GM12878 (cell line): ENCODE measurements around the gene LAMA5. TPM values are rescaled to one million over a fixed set of nuclear protein-coding genes. Genes with fewer than 3 reads are reported as not detected.

Source experiments
- ATAC-seq: fragments of 200-7000 bp; cut with Tn5 transposase; 3 replicates; pipeline ENCODE4 v1.9.1; 2020; ENCODE audit warnings: mild to moderate bottlenecking, moderate library complexity
- BruUV-seq: library from RNA; stranded (reverse); fragments of 400-500 nt; replicated peaks from 2 replicates; lab custom pipeline; 2021; lab: Mats Ljungman, UMichigan
- CTCF ChIA-PET: fragments of 300-600 bp; sonication (Branson Sonifier 250); formaldehyde crosslinking; extraction: SDS; loops from one replicate; lab custom pipeline; 2021; ENCODE audit warnings: inconsistent platforms; lab: Yijun Ruan, JAX
- POLR2A ChIA-PET: fragments of 350-600 bp; formaldehyde crosslinking; extraction: SDS; loops from one replicate; lab custom pipeline; 2021; ENCODE audit warnings: inconsistent platforms; lab: Charles Lee
- RAD21 ChIA-PET: fragments of 300-600 bp; sonication (Branson Sonifier 250); formaldehyde crosslinking; loops from one replicate; lab custom pipeline; 2023; ENCODE audit warnings: antibody characterized with exemption; ENCODE audit not compliant: unreplicated experiment; lab: Charles Lee
- SMC1A ChIA-PET: fragments of 300-600 bp; sonication (Branson Sonifier 250); formaldehyde crosslinking; loops from one replicate; lab custom pipeline; 2023; ENCODE audit not compliant: unreplicated experiment, uncharacterized antibody; lab: Charles Lee
- DNase-seq: peaks from one replicate; pipeline ENCODE4 v3.0.0-alpha.2; 2011; ENCODE audit warnings: low read depth, low spot score
- FAIRE-seq: peaks from 3 replicates; lab custom pipeline; 2011; peaks lifted over from hg19 to GRCh38; lab: Jason Lieb, UNC
- H2AFZ ChIP-seq: 2 replicates; pipeline ENCODE4 v1.6.0; 2011; ENCODE audit warnings: low read depth, low read length, control low read depth; ENCODE audit not compliant: control insufficient read depth
- H3K27ac ChIP-seq: 2 replicates; pipeline ENCODE4 v1.5.1; 2011; ENCODE audit warnings: control low read depth; ENCODE audit not compliant: control insufficient read depth, insufficient read depth
- H3K27me3 ChIP-seq, 2 experiments: replicated peaks in 1 of 2; 2 replicates each; pipeline versions ENCODE4 v1.6.0 to v1.6.1; 2011; ENCODE audit warnings: low read length in 1 of 2; ENCODE audit not compliant: control insufficient read depth in 2 of 2, insufficient read depth in 2 of 2
- H3K36me3 ChIP-seq, 2 experiments: 2 replicates each; pipeline ENCODE4 v1.5.1; 2011; ENCODE audit warnings: low read length in 1 of 2; ENCODE audit not compliant: control insufficient read depth in 2 of 2, insufficient read depth in 2 of 2
- H3K4me1 ChIP-seq: 2 replicates; pipeline ENCODE4 v1.6.1; 2011; ENCODE audit warnings: mild to moderate bottlenecking, low read length, moderate library complexity, mixed read lengths; ENCODE audit not compliant: control insufficient read depth, insufficient read depth
- H3K4me2 ChIP-seq: 2 replicates; pipeline ENCODE4 v1.6.0; 2011; ENCODE audit warnings: control low read depth; ENCODE audit not compliant: control insufficient read depth, insufficient read depth
- H3K4me3 ChIP-seq: fragments of 200-600 bp; sonication (generic); 2 replicates; pipeline ENCODE4 v1.5.1; 2016
- H3K79me2 ChIP-seq: 2 replicates; pipeline ENCODE4 v1.6.0; 2011; ENCODE audit warnings: low read length; ENCODE audit not compliant: control insufficient read depth, insufficient read depth
- H3K9ac ChIP-seq: 2 replicates; pipeline ENCODE4 v1.8.0; 2011; ENCODE audit warnings: low read length, control low read depth, mixed read lengths; ENCODE audit not compliant: control insufficient read depth, insufficient read depth
- H3K9me3 ChIP-seq: replicated peaks from 3 replicates; pipeline ENCODE4 v1.5.1; 2011; ENCODE audit warnings: mild to moderate bottlenecking, low read length; ENCODE audit not compliant: control insufficient read depth, insufficient read depth
- H4K20me1 ChIP-seq: 2 replicates; pipeline ENCODE4 v1.6.0; 2011; ENCODE audit not compliant: control insufficient read depth, insufficient read depth
- BRCA1 ChIP-seq: IDR thresholded peaks from 2 replicates; pipeline ENCODE4 v1.6.1; 2011; ENCODE audit warnings: low read depth, low read length, improper control_type of control experiment
- CHD2 ChIP-seq: IDR thresholded peaks from 2 replicates; pipeline ENCODE4 v1.6.1; 2011; ENCODE audit warnings: low read depth, low read length, improper control_type of control experiment, borderline replicate concordance
- CHD4 ChIP-seq: fragments of 200-600 bp; sonication (generic); IDR thresholded peaks from 2 replicates; pipeline ENCODE4 v1.6.1; 2016; ENCODE audit warnings: mild to moderate bottlenecking
- HDGF ChIP-seq: fragments of 450-650 bp; IDR thresholded peaks from 2 replicates; pipeline ENCODE4 v1.6.1; 2016; ENCODE audit warnings: antibody characterized with exemption
- JUND ChIP-seq: IDR thresholded peaks from 2 replicates; pipeline ENCODE4 v1.6.1; 2012; ENCODE audit warnings: low read depth, mild to moderate bottlenecking, low read length, improper control_type of control experiment, moderate library complexity
- MEF2B ChIP-seq: fragments of 450-650 bp; IDR thresholded peaks from 2 replicates; pipeline ENCODE4 v1.6.1; 2018; ENCODE audit warnings: mild to moderate bottlenecking, moderate library complexity; ENCODE audit not compliant: partially characterized antibody, poor library complexity, severe bottlenecking
- SPI1 ChIP-seq: IDR thresholded peaks from 2 replicates; pipeline ENCODE4 v1.6.1; 2011; ENCODE audit warnings: low read depth, mild to moderate bottlenecking, low read length, moderate library complexity, borderline replicate concordance; ENCODE audit not compliant: insufficient read depth
- SUZ12 ChIP-seq: fragments of 200-600 bp; sonication (generic); IDR thresholded peaks from one replicate; pipeline ENCODE4 v1.6.1; 2018; ENCODE audit warnings: antibody characterized with exemption, mild to moderate bottlenecking; ENCODE audit not compliant: unreplicated experiment
- TARDBP ChIP-seq: IDR thresholded peaks from 2 replicates; pipeline ENCODE4 v1.6.1; 2016; ENCODE audit warnings: borderline replicate concordance
- ZBTB11 ChIP-seq: fragments of 450-650 bp; formaldehyde crosslinking; IDR thresholded peaks from 2 replicates; pipeline ENCODE4 v1.5.0; 2022; ENCODE audit warnings: mild to moderate bottlenecking, missing genetic modification characterization
- ZSCAN29 ChIP-seq: fragments of 450-650 bp; IDR thresholded peaks from 2 replicates; pipeline ENCODE4 v1.6.1; 2017; ENCODE audit warnings: mild to moderate bottlenecking, moderate library complexity
- WGBS: methylation state at CpG from one replicate; pipeline ENCODE4 v1.1.6; 2016; ENCODE audit warnings: low lambda C conversion rate; ENCODE audit not compliant: insufficient replicate concordance, insufficient coverage; ENCODE audit errors: missing lambda C conversion rate; 5-methylcytosine and 5-hydroxymethylcytosine counted together
- in situ Hi-C: fragments of 300-500 bp; cut with MboI; formaldehyde crosslinking; loops from 9 replicates; pipeline ENCODE4 v1.14.3; 2018; ENCODE audit warnings: mixed read lengths
- intact Hi-C: fragments of 100-400 bp; cut with micrococcal nuclease; formaldehyde crosslinking; loops from one replicate; pipeline ENCODE4 v1.14.2; 2022; ENCODE audit not compliant: unreplicated experiment
- polyA plus RNA-seq, 11 experiments: library from polyadenylated mRNA; depleted of rRNA in 4 of 11; unstranded in 6 of 11; stranded (reverse) in 5 of 11; fragments of >200 nt; fragmentation: Nextera tagmentation in 4 of 11; fragmentation: Illumina TruSeq in 1 of 11; extraction: Ambion mirVana in 4 of 11; extraction: Trizol in 1 of 11; gene quantifications; 1 replicate in 1 of 11; 2 replicates in 10 of 11; pipeline versions ENCODE4 v1.2.1 to v1.2.3, GENCODE V29; 2011 to 2016; ENCODE audit warnings: inconsistent platforms in 2 of 11, missing spikeins in 2 of 11, low read depth in 1 of 11
- total RNA-seq, 4 experiments: library from RNA; depleted of rRNA in 3 of 4; stranded (reverse); fragments of >200 nt in 3 of 4; fragmentation: Illumina TruSeq in 1 of 4; extraction: Trizol in 1 of 4; gene quantifications; 2 replicates each; pipeline versions ENCODE4 v1.2.1 to v1.2.3, GENCODE V29; 2013 to 2021

Gene LAMA5
- total and polyA plus RNA-seq, 10 of the 15 experiments (the other 5 are each of a cell fraction or from before 2014, with no cell fraction given), result 0.09 to 3.1 (median 1.6) TPM; not detected in 3

- WGBS, result 63% methylated on average over 11 of the region's 11 CpGs
- Histone ChIP-seq H2AFZ (no peak overlapping the region), H3K4me3 (no peak overlapping the region), H4K20me1 (no peaks in the 10 kb centered on the region), H3K4me1 (peaks cover 4% of the 10 kb centered on the region; the same call in 1 of the 2 replicates), H3K4me2 (no peak overlapping the region), H3K36me3 (no peaks in the 10 kb centered on the region), H3K9ac (no peak overlapping the region), H3K27me3 (no peaks in the 10 kb centered on the region), H3K79me2 (no peaks in the 10 kb centered on the region), H3K9me3 (no peaks in the 10 kb centered on the region), H3K27ac (no peak overlapping the region)
- DNase-seq (no peak), FAIRE-seq (no peak), ATAC-seq (no peak)
- SMC1A ChIA-PET, result no interaction called here
- no TSS peak for BruUV-seq
- intact Hi-C loops, result no loop called here
- CTCF ChIA-PET, result no interaction called here
- RAD21 ChIA-PET, result no interaction called here
- POLR2A ChIA-PET, result no interaction called here
- no peak for TF ChIP-seq SUZ12
- TF ChIP-seq ZSCAN29, result no peak
- TF ChIP-seq MEF2B, result no peak
- TF ChIP-seq HDGF, result no peak
- TF ChIP-seq TARDBP, result no peak
- no peak for TF ChIP-seq CHD4
- no peak for TF ChIP-seq CHD2
- TF ChIP-seq BRCA1, result no peak
- TF ChIP-seq SPI1, result no peak
- TF ChIP-seq ZBTB11, result no peak
- TF ChIP-seq JUND, result no peak
- in situ Hi-C loops, result no loop called here
These were observed 46.0 kb upstream of the LAMA5 start for GRCh38 chr20:62413025-62413570.
